ENCODE data around the gene SHKBP1. TPM values are rescaled to one million over a fixed set of nuclear protein-coding genes. Genes with fewer than 3 reads are reported as not detected.

The SHKBP1 gene
- total and polyA plus RNA-seq, 2 of the 13 experiments (the other 11 are each of a cell fraction or from before 2014, with no cell fraction given): 16.2 to 17.4 TPM

DNA sequence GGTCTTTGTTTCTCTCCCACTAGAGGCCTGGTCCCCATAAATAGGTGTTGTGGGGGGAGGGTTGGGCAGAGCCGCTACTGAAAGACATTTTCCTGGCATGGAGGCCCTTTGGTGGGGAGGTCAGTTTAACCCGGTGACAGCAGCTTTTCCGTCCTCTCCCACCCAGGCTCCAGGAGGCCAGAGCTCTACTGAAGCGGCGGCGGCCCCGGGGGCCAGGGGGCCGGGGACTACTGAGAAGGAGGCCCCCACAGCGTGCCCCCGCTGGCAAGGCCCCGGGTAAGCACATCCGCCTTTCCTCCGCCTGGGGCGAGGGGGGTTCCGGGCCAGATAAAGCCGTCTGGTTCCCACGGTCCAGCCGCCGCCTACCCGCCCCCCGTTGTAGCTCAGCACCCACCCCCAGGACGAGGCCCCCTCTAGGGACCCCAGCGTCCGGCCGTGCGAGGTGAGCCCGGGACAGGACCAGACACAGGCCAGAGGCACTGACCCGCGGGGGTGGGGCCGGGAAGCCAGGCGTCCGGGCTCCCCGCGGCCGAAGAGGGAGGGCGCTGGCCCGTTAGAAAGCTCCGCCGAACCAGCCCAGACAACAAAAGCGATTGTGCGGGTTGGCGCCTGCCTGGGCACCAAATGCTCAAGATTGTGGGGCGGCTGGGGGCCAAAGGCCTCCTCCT is 23.4 kb downstream of the SHKBP1 start (continued):
- TF ChIP-seq, protein P1, sequence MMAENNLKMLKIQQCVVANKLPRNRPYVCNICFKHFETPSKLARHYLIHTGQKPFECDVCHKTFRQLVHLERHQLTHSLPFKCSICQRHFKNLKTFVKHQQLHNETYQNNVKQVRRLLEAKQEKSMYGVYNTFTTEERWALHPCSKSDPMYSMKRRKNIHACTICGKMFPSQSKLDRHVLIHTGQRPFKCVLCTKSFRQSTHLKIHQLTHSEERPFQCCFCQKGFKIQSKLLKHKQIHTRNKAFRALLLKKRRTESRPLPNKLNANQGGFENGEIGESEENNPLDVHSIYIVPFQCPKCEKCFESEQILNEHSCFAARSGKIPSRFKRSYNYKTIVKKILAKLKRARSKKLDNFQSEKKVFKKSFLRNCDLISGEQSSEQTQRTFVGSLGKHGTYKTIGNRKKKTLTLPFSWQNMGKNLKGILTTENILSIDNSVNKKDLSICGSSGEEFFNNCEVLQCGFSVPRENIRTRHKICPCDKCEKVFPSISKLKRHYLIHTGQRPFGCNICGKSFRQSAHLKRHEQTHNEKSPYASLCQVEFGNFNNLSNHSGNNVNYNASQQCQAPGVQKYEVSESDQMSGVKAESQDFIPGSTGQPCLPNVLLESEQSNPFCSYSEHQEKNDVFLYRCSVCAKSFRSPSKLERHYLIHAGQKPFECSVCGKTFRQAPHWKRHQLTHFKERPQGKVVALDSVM (CRISPR knock-in tag; IDR thresholded peaks at IDR 0.05): no peak
- TF ChIP-seq KMT2A (CRISPR knock-in tag; IDR thresholded peaks at IDR 0.05): no peak
- no peak for TF ChIP-seq XBP1 (CRISPR knock-in tag; IDR thresholded peaks at IDR 0.05)
- TF ChIP-seq ZNF331 (CRISPR knock-in tag; IDR thresholded peaks at IDR 0.05): no peak
- TF ChIP-seq RBM22 (optimal IDR thresholded peaks at IDR 0.05; ENCODE audit: low read length): no peak

DNA sequence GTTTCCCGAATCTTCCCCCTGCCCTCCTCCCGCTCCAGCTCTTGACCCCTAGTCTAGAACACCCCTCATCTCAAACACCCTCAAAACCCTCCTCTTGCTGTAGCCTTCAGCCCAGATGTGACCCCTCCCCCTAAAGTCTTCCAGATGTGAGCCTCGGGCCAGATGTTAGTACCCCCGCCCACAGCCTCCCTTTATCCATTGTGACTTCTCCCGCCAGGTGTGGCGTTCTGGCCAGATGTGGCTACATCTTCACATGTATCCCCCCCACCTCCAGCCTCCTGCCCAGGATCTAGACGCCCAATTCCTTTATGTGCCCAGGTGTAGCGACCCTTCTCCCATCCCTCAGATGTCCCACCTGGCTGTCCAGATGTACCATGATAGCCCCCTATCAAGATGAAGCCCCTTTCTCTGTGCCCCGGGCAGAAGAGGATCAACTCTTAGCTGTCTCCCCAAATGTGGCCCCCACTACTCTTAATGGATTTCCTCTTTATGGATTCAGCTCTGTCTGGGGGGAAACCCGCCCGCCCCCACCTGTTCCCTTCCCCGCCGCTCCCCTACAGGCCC is 24.0 kb downstream of the SHKBP1 start:
- WGBS (ENCODE audit: low lambda C conversion rate): 15% methylated on average over 11 of the region's 13 CpGs
- H3K36me3 ChIP-seq (replicated peaks in 1 of 2; ENCODE audit: control insufficient read depth in 1 of 2, insufficient read depth in 2 of 2, low read length in 2 of 2): no peaks in the 10 kb centered on the region
- intact Hi-C loops (cut with micrococcal nuclease; ENCODE audit: unreplicated experiment): no loop called here
- FAIRE-seq: no peak
- no peak overlapping the region for H3K9ac ChIP-seq (ENCODE audit: insufficient read depth, low read depth, low read length)
- H4K20me1 ChIP-seq (ENCODE audit: insufficient read depth, low read length): peaks cover 5% of the 10 kb centered on the region
- no peaks in the 10 kb centered on the region for H3K9me3 ChIP-seq (ENCODE audit: low read length)
- BruUV-seq (replicated peaks): no TSS peak
- H3K79me2 ChIP-seq (ENCODE audit: insufficient read depth, low read length): no peaks in the 10 kb centered on the region
- H3K27me3 ChIP-seq (ENCODE audit: control insufficient read depth in 1 of 2, insufficient read depth in 2 of 2, low read length in 2 of 2): peaks cover 6 to 54% of the 10 kb centered on the region in 2 experiments; a peak in 3 of 5 replicates
- peaks cover 61% of the 10 kb centered on the region for H3K4me1 ChIP-seq (ENCODE audit: insufficient read depth, low read length)
- peak overlapping the region; percentile 84 for H3K4me2 ChIP-seq (ENCODE audit: low read depth, low read length)
- ATAC-seq: no peak
- no peak overlapping the region for H2AFZ ChIP-seq (ENCODE audit: low read length)
- TF ChIP-seq ZFP82 (CRISPR knock-in tag; IDR thresholded peaks at IDR 0.05; ENCODE audit: borderline replicate concordance) (no peak), CCDC6 (CRISPR knock-in tag; IDR thresholded peaks at IDR 0.05) (no peak), EZH2 (conservative IDR thresholded peaks at IDR 0.05; ENCODE audit: low read depth, low read length) (peak; percentile 45; the same call in 1 of the 2 replicates)
- in situ Hi-C loops (cut with HindIII; ENCODE audit: extremely low pct_ligation_motif_present, low pct_unique_long_range_greater_than_20kb): loop anchor here (5.0 kb wide), 1 partner anchor 68 kb away; no protein-coding TSS in a partner anchor
- CTCF ChIA-PET (ENCODE audit: low intra/inter-chr PET ratio, low total read pairs): interaction anchor here (6.8 kb wide), 1 partner anchor 34 kb away, joined by 37 read pairs; no protein-coding TSS in a partner anchor
- peak overlapping the region in 1 of 3 experiments; percentile 21; a peak in 1 of 6 replicates for H3K4me3 ChIP-seq (replicated peaks in 1 of 3; ENCODE audit: insufficient read depth in 1 of 3, low read depth in 2 of 3, low read length in 3 of 3)
- no peak overlapping the region for H3K27ac ChIP-seq (ENCODE audit: extremely low read length, insufficient read depth, low read length)
- no peak for DNase-seq (ENCODE audit: low spot score)
- POLR2A ChIA-PET: interaction anchor here (1.1 kb wide), 1 partner anchor 30 kb away, joined by 3 read pairs; no protein-coding TSS in a partner anchor
